ENCODE results near the gene CLPTM1.
"Not testable (repeated sequence)": the region's sequence is repeated elsewhere in the genome, so short reads cannot be mapped to it uniquely, and the experiment has no call there.

The CLPTM1 gene, protein sequence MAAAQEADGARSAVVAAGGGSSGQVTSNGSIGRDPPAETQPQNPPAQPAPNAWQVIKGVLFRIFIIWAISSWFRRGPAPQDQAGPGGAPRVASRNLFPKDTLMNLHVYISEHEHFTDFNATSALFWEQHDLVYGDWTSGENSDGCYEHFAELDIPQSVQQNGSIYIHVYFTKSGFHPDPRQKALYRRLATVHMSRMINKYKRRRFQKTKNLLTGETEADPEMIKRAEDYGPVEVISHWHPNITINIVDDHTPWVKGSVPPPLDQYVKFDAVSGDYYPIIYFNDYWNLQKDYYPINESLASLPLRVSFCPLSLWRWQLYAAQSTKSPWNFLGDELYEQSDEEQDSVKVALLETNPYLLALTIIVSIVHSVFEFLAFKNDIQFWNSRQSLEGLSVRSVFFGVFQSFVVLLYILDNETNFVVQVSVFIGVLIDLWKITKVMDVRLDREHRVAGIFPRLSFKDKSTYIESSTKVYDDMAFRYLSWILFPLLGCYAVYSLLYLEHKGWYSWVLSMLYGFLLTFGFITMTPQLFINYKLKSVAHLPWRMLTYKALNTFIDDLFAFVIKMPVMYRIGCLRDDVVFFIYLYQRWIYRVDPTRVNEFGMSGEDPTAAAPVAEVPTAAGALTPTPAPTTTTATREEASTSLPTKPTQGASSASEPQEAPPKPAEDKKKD

GRCh38 chr19:44954649-44955504 lies at the start of gene CLPTM1:
Gene CLPTM1, plus strand, starts transcription at chr19:44955380. Its CDS starts 16 bp downstream, at chr19:44955396.
- DNase-seq (ENCODE audit: low read depth in 2 of 2): peak; percentile 91

DNA sequence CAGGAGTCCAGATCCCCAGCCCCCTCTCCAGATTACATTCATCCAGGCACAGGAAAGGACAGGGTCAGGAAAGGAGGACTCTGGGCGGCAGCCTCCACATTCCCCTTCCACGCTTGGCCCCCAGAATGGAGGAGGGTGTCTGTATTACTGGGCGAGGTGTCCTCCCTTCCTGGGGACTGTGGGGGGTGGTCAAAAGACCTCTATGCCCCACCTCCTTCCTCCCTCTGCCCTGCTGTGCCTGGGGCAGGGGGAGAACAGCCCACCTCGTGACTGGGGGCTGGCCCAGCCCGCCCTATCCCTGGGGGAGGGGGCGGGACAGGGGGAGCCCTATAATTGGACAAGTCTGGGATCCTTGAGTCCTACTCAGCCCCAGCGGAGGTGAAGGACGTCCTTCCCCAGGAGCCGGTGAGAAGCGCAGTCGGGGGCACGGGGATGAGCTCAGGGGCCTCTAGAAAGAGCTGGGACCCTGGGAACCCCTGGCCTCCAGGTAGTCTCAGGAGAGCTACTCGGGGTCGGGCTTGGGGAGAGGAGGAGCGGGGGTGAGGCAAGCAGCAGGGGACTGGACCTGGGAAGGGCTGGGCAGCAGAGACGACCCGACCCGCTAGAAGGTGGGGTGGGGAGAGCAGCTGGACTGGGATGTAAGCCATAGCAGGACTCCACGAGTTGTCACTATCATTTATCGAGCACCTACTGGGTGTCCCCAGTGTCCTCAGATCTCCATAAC lies 49.6 kb upstream of the CLPTM1 start, which contains the start of gene APOE:
Gene APOE, plus strand, starts transcription at position 360 of the 724 bp plus-strand sequence. CDS start 829 bp downstream, outside the sequence.
- no peak for DNase-seq (ENCODE audit: low read depth in 2 of 2)

- DNase-seq (ENCODE audit: low read depth in 2 of 2): no peak
Measured at GRCh38 chr19:44907613-44908012, 47.6 kb upstream of the CLPTM1 start.

- DNase-seq (ENCODE audit: low read depth in 2 of 2): no peak
Measured at GRCh38 chr19:44908074-44908835, 46.9 kb upstream of the CLPTM1 start.

DNA sequence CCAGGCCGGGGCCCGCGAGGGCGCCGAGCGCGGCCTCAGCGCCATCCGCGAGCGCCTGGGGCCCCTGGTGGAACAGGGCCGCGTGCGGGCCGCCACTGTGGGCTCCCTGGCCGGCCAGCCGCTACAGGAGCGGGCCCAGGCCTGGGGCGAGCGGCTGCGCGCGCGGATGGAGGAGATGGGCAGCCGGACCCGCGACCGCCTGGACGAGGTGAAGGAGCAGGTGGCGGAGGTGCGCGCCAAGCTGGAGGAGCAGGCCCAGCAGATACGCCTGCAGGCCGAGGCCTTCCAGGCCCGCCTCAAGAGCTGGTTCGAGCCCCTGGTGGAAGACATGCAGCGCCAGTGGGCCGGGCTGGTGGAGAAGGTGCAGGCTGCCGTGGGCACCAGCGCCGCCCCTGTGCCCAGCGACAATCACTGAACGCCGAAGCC lies 46.3 kb upstream of the CLPTM1 start:
- DNase-seq (ENCODE audit: low read depth in 2 of 2): no peak

DNA sequence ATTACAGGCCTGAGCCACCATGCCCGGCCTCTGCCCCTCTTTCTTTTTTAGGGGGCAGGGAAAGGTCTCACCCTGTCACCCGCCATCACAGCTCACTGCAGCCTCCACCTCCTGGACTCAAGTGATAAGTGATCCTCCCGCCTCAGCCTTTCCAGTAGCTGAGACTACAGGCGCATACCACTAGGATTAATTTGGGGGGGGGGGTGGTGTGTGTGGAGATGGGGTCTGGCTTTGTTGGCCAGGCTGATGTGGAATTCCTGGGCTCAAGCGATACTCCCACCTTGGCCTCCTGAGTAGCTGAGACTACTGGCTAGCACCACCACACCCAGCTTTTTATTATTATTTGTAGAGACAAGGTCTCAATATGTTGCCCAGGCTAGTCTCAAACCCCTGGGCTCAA lies 45.4 kb upstream of the CLPTM1 start:
- DNase-seq (ENCODE audit: low read depth in 2 of 2): no peak

DNA sequence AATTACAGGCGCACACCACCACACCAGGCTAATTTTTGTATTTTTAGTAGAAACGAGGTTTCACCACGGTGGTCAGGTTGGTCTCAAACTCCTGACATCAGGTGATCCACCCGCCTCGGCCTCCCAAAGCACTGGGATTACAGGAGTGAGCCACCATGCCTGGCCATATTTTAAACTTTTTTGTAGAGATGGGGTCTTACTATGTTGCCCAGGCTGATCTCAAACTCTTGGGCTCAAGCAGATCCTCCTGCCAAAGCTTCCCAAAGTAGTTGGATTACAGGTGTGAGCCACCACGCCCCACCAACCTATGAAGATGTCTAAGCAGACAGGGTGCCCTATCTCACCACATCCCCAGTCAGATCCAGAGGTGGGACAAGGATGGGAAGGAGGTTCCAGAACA lies 43.3 kb upstream of the CLPTM1 start:
- DNase-seq (ENCODE audit: low read depth in 2 of 2): not testable (repeated sequence)

DNA sequence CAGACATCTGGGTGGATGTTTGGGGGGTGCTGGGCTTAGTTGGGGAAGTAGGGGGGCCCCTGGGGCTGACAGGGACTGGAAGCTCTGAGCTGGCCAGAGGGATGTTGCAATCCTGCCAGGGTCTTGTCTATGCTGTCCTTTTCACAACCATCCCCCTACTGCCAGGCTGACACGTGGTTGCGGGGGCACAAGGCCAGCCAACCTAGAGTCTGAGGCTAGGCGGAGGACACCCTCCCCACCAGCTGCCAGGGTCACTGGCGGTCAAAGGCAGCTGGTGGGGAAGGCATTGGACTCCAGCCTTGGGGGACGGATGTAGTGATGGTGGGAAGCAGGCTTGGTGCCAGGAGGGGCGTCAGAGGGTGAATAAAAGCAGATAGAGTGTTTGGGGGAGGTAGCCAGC lies 42.3 kb upstream of the CLPTM1 start:
- no peak for DNase-seq (ENCODE audit: low read depth in 2 of 2)

GRCh38 chr19:44913512-44914432 lies 41.4 kb upstream of the CLPTM1 start:
- DNase-seq (ENCODE audit: low read depth in 2 of 2): not testable (repeated sequence)

GRCh38 chr19:44914433-44915206 lies 40.6 kb upstream of the CLPTM1 start, which contains the start of gene APOC1:
Gene APOC1, plus strand, starts transcription at chr19:44914608. Its CDS starts 284 bp downstream, at chr19:44914892.
- peak; percentile 42 to 43 for DNase-seq (ENCODE audit: low read depth in 2 of 2)

- DNase-seq (ENCODE audit: low read depth in 2 of 2): no peak
Measured at GRCh38 chr19:44924243-44924725, 30.9 kb upstream of the CLPTM1 start.

- no peak for DNase-seq (ENCODE audit: low read depth in 2 of 2)
Measured at GRCh38 chr19:44925114-44925891, 29.9 kb upstream of the CLPTM1 start.

GRCh38 chr19:44926245-44927077 lies 28.7 kb upstream of the CLPTM1 start:
- not testable (repeated sequence) for DNase-seq (ENCODE audit: low read depth in 2 of 2)

- no peak for DNase-seq (ENCODE audit: low read depth in 2 of 2)
Measured at GRCh38 chr19:44927746-44928145, 27.4 kb upstream of the CLPTM1 start.

DNA sequence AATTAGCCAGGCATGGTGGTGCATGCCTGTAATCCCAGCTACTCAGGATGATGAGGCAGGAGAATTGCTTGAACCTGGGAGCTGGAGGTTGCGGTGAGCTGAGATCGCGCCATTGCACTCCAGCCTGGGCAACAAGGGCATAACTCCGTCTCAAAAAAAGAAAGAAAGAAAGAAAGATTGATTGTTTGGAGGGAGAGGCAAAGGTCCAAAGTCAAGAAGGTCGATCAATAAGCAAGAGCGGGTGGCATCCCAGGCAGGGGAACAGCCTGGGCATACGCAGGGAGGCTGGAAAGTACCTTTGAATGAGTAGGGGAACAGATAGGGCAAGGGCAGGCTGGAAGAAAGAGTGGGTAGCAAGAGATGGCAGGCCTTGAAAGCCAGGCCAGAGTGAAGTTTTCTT lies 25.1 kb upstream of the CLPTM1 start:
- no peak for DNase-seq (ENCODE audit: low read depth in 2 of 2)

DNA sequence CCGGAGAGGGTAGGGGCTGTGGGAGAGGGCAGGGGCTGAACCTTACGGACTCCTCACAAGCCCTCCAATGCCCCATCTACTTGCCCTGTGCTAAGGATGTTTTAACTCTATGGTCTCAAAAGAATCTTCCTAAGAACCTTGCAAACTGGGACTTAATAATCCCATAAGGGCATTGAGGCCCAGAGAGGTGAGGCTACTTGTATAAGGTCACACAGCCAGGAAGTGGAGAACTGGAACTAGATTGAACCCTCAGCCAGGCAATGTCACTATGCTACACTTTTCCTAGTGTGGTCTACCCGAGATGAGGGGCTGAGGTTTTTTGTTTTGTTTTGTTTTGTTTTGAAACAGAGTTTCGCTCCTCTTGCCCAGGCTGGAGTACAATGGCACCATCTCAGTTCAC lies 23.6 kb upstream of the CLPTM1 start:
- DNase-seq (ENCODE audit: low read depth in 2 of 2): no peak

DNA sequence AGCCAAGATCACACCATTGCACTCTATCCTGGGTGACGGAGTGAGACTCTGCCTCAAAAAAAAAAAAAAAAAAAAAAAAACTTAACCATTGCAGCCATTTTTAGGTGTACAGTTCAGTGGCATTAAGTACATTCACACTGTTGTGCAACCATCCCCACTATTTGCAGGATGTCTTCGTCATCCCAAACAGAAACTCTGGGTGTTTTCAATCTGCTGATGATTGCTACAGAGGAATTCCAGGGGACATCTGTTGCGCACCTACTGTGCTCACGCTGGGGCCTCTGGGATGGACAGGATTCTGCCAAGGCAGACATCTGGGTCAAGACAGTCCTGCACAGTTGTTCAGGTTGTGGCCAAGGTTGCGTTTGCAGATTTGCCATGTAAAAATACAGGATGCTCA lies 15.5 kb upstream of the CLPTM1 start:
- no peak for DNase-seq (ENCODE audit: low read depth in 2 of 2)

Measured in stimulated activated CD8-positive, alpha-beta memory T cell treated with anti-CD3 and anti-CD28 coated beads, Interleukin-7, amount 100 ng/mL, for 1 hour (primary cell).